Measurements from ENCODE around the gene WDR43. TPM values are rescaled to one million over a fixed set of nuclear protein-coding genes. Genes with fewer than 3 reads are reported as not detected.

The WDR43 gene
- total and polyA plus RNA-seq, 2 experiments from 2014 or later: 101 to 140 TPM

DNA sequence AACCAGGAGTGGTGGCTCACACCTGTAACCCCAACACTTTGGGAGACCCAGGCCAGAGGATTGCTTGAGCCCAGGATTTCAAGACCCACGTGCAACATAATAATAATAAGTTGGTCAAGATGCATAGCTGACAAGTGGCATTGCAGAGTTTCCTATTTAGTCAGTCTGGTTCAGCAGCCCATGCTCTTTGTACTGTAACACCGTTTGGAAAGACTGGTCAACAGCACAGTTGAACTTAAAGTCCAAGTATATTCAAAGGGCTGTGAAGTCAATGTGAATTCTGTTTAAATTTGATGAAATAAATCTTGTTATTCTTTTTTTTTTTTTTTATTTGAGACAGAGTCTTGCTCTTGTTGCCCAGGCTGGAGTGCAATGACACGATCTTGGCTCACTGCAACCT, 22.8 kb upstream of the WDR43 start (continued):
- TF ChIP-seq, protein P1, sequence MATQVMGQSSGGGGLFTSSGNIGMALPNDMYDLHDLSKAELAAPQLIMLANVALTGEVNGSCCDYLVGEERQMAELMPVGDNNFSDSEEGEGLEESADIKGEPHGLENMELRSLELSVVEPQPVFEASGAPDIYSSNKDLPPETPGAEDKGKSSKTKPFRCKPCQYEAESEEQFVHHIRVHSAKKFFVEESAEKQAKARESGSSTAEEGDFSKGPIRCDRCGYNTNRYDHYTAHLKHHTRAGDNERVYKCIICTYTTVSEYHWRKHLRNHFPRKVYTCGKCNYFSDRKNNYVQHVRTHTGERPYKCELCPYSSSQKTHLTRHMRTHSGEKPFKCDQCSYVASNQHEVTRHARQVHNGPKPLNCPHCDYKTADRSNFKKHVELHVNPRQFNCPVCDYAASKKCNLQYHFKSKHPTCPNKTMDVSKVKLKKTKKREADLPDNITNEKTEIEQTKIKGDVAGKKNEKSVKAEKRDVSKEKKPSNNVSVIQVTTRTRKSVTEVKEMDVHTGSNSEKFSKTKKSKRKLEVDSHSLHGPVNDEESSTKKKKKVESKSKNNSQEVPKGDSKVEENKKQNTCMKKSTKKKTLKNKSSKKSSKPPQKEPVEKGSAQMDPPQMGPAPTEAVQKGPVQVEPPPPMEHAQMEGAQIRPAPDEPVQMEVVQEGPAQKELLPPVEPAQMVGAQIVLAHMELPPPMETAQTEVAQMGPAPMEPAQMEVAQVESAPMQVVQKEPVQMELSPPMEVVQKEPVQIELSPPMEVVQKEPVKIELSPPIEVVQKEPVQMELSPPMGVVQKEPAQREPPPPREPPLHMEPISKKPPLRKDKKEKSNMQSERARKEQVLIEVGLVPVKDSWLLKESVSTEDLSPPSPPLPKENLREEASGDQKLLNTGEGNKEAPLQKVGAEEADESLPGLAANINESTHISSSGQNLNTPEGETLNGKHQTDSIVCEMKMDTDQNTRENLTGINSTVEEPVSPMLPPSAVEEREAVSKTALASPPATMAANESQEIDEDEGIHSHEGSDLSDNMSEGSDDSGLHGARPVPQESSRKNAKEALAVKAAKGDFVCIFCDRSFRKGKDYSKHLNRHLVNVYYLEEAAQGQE (IDR thresholded peaks at IDR 0.05; ENCODE audit: unreplicated experiment): no peak

DNA sequence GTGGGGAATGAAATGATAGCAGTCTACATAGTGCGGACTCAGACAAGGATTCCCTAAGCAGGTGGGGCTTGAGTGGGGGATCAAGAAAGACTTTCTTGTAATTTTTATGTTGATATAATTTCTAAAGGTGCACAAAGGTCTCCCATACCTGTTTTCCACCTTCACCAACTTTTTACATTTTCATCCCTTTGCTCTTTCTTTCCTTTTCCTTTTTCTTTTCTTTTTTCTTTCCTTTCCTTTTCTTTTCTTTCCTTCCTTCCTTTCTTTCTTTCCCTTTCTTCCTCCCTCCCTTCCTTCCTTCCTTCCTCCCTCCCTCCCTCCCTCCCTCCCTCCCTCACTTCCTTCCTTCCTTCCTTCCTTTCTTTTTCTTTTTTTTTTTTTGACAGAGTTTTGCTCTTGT, 14.3 kb upstream of the WDR43 start:
- H3K4me3 ChIP-seq: no peak overlapping the region
- Mint-ChIP-seq H3K27ac (no peak overlapping the region), H3K36me3 (ENCODE audit: low read depth) (no peaks in the 10 kb centered on the region), H3K9me3 (no peaks in the 10 kb centered on the region), H3K4me3 (no peak overlapping the region), H3K4me1 (no peaks in the 10 kb centered on the region), H3K27me3 (ENCODE audit: insufficient read depth, low read depth, poor library complexity) (peaks cover 9% of the 10 kb centered on the region)
- no peaks in the 10 kb centered on the region for H4K20me1 ChIP-seq (replicated peaks; ENCODE audit: insufficient read depth)
- no peak for ATAC-seq
- DNase-seq (ENCODE audit: low spot score): no peak
- H3K79me2 ChIP-seq (replicated peaks; ENCODE audit: insufficient read depth): no peaks in the 10 kb centered on the region
- no peaks in the 10 kb centered on the region for H3K9me2 ChIP-seq (ENCODE audit: insufficient read depth)
- H3K4me1 ChIP-seq (ENCODE audit: insufficient read depth): no peaks in the 10 kb centered on the region
- H3K27me3 ChIP-seq (ENCODE audit: insufficient read depth): no peaks in the 10 kb centered on the region
- no peaks in the 10 kb centered on the region for H3F3A ChIP-seq (replicated peaks; ENCODE audit: low read depth)
- H3K27ac ChIP-seq (ENCODE audit: low read depth): no peak overlapping the region
- H3K36me3 ChIP-seq (ENCODE audit: insufficient read depth): no peaks in the 10 kb centered on the region
- H3K4me2 ChIP-seq: no peak overlapping the region
- no peak overlapping the region for H2AFZ ChIP-seq
- TF ChIP-seq, protein P2, sequence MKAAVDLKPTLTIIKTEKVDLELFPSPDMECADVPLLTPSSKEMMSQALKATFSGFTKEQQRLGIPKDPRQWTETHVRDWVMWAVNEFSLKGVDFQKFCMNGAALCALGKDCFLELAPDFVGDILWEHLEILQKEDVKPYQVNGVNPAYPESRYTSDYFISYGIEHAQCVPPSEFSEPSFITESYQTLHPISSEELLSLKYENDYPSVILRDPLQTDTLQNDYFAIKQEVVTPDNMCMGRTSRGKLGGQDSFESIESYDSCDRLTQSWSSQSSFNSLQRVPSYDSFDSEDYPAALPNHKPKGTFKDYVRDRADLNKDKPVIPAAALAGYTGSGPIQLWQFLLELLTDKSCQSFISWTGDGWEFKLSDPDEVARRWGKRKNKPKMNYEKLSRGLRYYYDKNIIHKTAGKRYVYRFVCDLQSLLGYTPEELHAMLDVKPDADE (IDR thresholded peaks at IDR 0.05): no peak
- TF ChIP-seq JUNB (IDR thresholded peaks at IDR 0.05; ENCODE audit: unreplicated experiment): no peak
- TF ChIP-seq ZNF331 (CRISPR knock-in tag; IDR thresholded peaks at IDR 0.05; ENCODE audit: low read depth): no peak
- no peak for TF ChIP-seq EZH2 (IDR thresholded peaks at IDR 0.05; ENCODE audit: low read depth, unreplicated experiment)
- TF ChIP-seq, protein P3, sequence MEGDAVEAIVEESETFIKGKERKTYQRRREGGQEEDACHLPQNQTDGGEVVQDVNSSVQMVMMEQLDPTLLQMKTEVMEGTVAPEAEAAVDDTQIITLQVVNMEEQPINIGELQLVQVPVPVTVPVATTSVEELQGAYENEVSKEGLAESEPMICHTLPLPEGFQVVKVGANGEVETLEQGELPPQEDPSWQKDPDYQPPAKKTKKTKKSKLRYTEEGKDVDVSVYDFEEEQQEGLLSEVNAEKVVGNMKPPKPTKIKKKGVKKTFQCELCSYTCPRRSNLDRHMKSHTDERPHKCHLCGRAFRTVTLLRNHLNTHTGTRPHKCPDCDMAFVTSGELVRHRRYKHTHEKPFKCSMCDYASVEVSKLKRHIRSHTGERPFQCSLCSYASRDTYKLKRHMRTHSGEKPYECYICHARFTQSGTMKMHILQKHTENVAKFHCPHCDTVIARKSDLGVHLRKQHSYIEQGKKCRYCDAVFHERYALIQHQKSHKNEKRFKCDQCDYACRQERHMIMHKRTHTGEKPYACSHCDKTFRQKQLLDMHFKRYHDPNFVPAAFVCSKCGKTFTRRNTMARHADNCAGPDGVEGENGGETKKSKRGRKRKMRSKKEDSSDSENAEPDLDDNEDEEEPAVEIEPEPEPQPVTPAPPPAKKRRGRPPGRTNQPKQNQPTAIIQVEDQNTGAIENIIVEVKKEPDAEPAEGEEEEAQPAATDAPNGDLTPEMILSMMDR (conservative IDR thresholded peaks at IDR 0.05; ENCODE audit: low read depth in 2 of 2): no peak
- TF ChIP-seq POLR2AphosphoS5 (IDR thresholded peaks at IDR 0.05; ENCODE audit: low read depth): no peak
- TF ChIP-seq STAT1 (IDR thresholded peaks at IDR 0.05; ENCODE audit: unreplicated experiment): no peak
- TF ChIP-seq ZNF114 (CRISPR knock-in tag; IDR thresholded peaks at IDR 0.05): no peak
- TF ChIP-seq NANOG (IDR thresholded peaks at IDR 0.05; ENCODE audit: borderline replicate concordance): no peak
- TF ChIP-seq, protein P4, sequence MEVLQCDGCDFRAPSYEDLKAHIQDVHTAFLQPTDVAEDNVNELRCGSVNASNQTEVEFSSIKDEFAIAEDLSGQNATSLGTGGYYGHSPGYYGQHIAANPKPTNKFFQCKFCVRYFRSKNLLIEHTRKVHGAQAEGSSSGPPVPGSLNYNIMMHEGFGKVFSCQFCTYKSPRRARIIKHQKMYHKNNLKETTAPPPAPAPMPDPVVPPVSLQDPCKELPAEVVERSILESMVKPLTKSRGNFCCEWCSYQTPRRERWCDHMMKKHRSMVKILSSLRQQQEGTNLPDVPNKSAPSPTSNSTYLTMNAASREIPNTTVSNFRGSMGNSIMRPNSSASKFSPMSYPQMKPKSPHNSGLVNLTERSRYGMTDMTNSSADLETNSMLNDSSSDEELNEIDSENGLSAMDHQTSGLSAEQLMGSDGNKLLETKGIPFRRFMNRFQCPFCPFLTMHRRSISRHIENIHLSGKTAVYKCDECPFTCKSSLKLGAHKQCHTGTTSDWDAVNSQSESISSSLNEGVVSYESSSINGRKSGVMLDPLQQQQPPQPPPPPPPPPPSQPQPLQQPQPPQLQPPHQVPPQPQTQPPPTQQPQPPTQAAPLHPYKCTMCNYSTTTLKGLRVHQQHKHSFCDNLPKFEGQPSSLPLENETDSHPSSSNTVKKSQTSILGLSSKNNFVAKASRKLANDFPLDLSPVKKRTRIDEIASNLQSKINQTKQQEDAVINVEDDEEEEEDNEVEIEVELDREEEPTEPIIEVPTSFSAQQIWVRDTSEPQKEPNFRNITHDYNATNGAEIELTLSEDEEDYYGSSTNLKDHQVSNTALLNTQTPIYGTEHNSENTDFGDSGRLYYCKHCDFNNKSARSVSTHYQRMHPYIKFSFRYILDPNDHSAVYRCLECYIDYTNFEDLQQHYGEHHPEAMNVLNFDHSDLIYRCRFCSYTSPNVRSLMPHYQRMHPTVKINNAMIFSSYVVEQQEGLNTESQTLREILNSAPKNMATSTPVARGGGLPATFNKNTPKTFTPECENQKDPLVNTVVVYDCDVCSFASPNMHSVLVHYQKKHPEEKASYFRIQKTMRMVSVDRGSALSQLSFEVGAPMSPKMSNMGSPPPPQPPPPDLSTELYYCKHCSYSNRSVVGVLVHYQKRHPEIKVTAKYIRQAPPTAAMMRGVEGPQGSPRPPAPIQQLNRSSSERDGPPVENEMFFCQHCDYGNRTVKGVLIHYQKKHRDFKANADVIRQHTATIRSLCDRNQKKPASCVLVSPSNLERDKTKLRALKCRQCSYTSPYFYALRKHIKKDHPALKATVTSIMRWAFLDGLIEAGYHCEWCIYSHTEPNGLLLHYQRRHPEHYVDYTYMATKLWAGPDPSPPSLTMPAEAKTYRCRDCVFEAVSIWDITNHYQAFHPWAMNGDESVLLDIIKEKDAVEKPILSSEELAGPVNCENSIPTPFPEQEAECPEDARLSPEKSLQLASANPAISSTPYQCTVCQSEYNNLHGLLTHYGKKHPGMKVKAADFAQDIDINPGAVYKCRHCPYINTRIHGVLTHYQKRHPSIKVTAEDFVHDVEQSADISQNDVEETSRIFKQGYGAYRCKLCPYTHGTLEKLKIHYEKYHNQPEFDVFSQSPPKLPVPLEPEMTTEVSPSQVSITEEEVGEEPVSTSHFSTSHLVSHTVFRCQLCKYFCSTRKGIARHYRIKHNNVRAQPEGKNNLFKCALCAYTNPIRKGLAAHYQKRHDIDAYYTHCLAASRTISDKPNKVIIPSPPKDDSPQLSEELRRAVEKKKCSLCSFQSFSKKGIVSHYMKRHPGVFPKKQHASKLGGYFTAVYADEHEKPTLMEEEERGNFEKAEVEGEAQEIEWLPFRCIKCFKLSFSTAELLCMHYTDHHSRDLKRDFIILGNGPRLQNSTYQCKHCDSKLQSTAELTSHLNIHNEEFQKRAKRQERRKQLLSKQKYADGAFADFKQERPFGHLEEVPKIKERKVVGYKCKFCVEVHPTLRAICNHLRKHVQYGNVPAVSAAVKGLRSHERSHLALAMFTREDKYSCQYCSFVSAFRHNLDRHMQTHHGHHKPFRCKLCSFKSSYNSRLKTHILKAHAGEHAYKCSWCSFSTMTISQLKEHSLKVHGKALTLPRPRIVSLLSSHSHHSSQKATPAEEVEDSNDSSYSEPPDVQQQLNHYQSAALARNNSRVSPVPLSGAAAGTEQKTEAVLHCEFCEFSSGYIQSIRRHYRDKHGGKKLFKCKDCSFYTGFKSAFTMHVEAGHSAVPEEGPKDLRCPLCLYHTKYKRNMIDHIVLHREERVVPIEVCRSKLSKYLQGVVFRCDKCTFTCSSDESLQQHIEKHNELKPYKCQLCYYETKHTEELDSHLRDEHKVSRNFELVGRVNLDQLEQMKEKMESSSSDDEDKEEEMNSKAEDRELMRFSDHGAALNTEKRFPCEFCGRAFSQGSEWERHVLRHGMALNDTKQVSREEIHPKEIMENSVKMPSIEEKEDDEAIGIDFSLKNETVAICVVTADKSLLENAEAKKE (CRISPR knock-in tag; IDR thresholded peaks at IDR 0.05): no peak
- no peak for TF ChIP-seq CREB1 (CRISPR knock-in tag; IDR thresholded peaks at IDR 0.05; ENCODE audit: low read depth)

Data from GM23338 (cell line).